Mucosa of stomach (tissue), 1 donor: Measurements from ENCODE around the gene PTPRE.

Source experiments
- H3K27me3 ChIP-seq: one replicate; pipeline ENCODE4 v1.7.0; 2013; ENCODE audit warnings: mild to moderate bottlenecking, low read length; ENCODE audit not compliant: control insufficient read depth, insufficient read depth
- H3K36me3 ChIP-seq: one replicate; pipeline ENCODE4 v1.7.0; 2013; ENCODE audit warnings: low read length; ENCODE audit not compliant: control insufficient read depth, insufficient read depth
- H3K4me1 ChIP-seq: one replicate; pipeline ENCODE4 v1.7.0; 2013; ENCODE audit warnings: mild to moderate bottlenecking, low read length; ENCODE audit not compliant: control insufficient read depth, insufficient read depth
- H3K4me3 ChIP-seq: one replicate; pipeline ENCODE4 v1.7.0; 2013; ENCODE audit warnings: low read length
- H3K9ac ChIP-seq: one replicate; pipeline ENCODE4 v1.7.0; 2013; ENCODE audit warnings: mild to moderate bottlenecking, low read length, moderate library complexity
- H3K9me3 ChIP-seq: one replicate; pipeline ENCODE4 v1.7.0; 2013; ENCODE audit warnings: mild to moderate bottlenecking, low read length, moderate library complexity; ENCODE audit not compliant: control insufficient read depth
- donor health status: Pancreatic carcinoma.

Gene PTPRE

DNA sequence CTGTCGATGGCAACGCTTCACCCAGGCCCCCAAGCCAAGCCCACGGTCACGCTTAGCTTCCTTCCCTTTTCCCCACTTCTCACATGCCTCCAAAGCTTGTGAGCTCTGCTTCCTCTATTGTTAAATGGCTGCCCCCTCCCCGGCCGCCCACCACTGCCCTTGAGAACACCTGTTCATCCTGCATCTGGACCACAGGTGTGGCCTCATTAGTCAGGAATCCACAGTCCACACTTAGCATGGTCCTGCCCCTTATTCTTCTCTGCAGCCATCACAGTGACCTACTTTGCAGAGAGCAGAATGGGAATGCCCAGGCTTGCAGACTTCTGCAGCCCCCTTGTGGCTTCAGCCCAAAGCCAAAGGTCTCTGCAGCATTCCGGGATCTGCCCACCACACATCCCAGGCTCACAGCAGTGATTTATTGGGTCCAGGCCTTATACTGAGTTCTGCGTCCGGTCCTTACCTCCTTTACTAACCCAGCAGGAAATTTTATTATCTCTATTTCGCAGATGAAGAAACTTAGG lies 66.9 kb downstream of the PTPRE start:
- H3K4me3 ChIP-seq, result no peak overlapping the region
- H3K9me3 ChIP-seq, result no peaks in the 10 kb centered on the region
- peaks cover 25% of the 10 kb centered on the region for H3K4me1 ChIP-seq
- H3K27me3 ChIP-seq, result no peaks in the 10 kb centered on the region
- no peaks in the 10 kb centered on the region for H3K36me3 ChIP-seq
- H3K9ac ChIP-seq, result no peak overlapping the region

- peaks cover 19% of the 10 kb centered on the region for H3K4me1 ChIP-seq
- H3K9me3 ChIP-seq, result no peaks in the 10 kb centered on the region
- H3K9ac ChIP-seq, result no peak overlapping the region
- H3K36me3 ChIP-seq, result no peaks in the 10 kb centered on the region
- no peak overlapping the region for H3K4me3 ChIP-seq
- no peaks in the 10 kb centered on the region for H3K27me3 ChIP-seq
These were observed 68.0 kb downstream of the PTPRE start for GRCh38 chr10:127974911-127975310.

GRCh38 chr10:127976286-127976685 lies 69.4 kb downstream of the PTPRE start:
- Histone ChIP-seq H3K36me3 (no peaks in the 10 kb centered on the region), H3K4me1 (peaks cover 19% of the 10 kb centered on the region), H3K27me3 (no peaks in the 10 kb centered on the region), H3K4me3 (no peak overlapping the region), H3K9ac (no peak overlapping the region), H3K9me3 (no peaks in the 10 kb centered on the region)

GRCh38 chr10:127976701-127977356 lies 69.9 kb downstream of the PTPRE start:
- Histone ChIP-seq H3K9ac (no peak overlapping the region), H3K4me3 (no peak overlapping the region), H3K36me3 (no peaks in the 10 kb centered on the region), H3K4me1 (peaks cover 19% of the 10 kb centered on the region), H3K9me3 (no peaks in the 10 kb centered on the region), H3K27me3 (no peaks in the 10 kb centered on the region)

- H3K9ac ChIP-seq, result peak overlapping the region; percentile 15
- no peaks in the 10 kb centered on the region for H3K27me3 ChIP-seq
- H3K9me3 ChIP-seq, result no peaks in the 10 kb centered on the region
- H3K4me3 ChIP-seq, result no peak overlapping the region
- peaks cover 19% of the 10 kb centered on the region for H3K4me1 ChIP-seq
- H3K36me3 ChIP-seq, result no peaks in the 10 kb centered on the region
These were observed 70.6 kb downstream of the PTPRE start for GRCh38 chr10:127977357-127978009.

DNA sequence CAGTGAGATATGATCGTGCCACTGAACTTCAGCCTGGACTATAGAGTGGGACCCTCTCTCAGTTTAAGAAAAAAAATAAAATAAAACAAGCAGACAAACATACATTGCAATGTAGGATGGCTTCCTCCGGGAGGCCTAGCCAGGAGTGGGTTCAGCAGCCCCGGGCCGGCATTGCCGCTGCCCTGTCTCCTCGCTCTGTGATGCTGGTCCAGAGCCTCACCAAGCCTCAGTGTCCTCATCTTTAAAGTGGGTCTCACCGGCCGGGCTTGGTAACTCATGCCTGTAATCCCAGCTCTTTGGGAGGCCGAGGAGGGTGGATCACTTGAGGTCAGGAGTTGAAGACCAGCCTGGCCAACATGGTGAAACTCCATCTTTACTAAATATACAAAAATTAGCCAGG lies 71.6 kb downstream of the PTPRE start:
- Histone ChIP-seq H3K4me3 (no peak overlapping the region), H3K36me3 (no peaks in the 10 kb centered on the region), H3K27me3 (no peaks in the 10 kb centered on the region), H3K4me1 (peaks cover 27% of the 10 kb centered on the region), H3K9me3 (no peaks in the 10 kb centered on the region), H3K9ac (no peak overlapping the region)

- Histone ChIP-seq H3K27me3 (no peaks in the 10 kb centered on the region), H3K9me3 (no peaks in the 10 kb centered on the region), H3K4me3 (no peak overlapping the region), H3K36me3 (no peaks in the 10 kb centered on the region), H3K4me1 (peaks cover 31% of the 10 kb centered on the region), H3K9ac (no peak overlapping the region)
These were observed 72.1 kb downstream of the PTPRE start for GRCh38 chr10:127979045-127979444.

GRCh38 chr10:127979566-127979965 lies 72.7 kb downstream of the PTPRE start:
- peaks cover 31% of the 10 kb centered on the region for H3K4me1 ChIP-seq
- no peaks in the 10 kb centered on the region for H3K36me3 ChIP-seq
- H3K9me3 ChIP-seq, result no peaks in the 10 kb centered on the region
- no peak overlapping the region for H3K9ac ChIP-seq
- no peak overlapping the region for H3K4me3 ChIP-seq
- H3K27me3 ChIP-seq, result no peaks in the 10 kb centered on the region

- H3K9me3 ChIP-seq, result no peaks in the 10 kb centered on the region
- no peak overlapping the region for H3K9ac ChIP-seq
- H3K36me3 ChIP-seq, result no peaks in the 10 kb centered on the region
- no peak overlapping the region for H3K4me3 ChIP-seq
- H3K4me1 ChIP-seq, result peaks cover 31% of the 10 kb centered on the region
- H3K27me3 ChIP-seq, result no peaks in the 10 kb centered on the region
These were observed 74.0 kb downstream of the PTPRE start for GRCh38 chr10:127980898-127981297.

DNA sequence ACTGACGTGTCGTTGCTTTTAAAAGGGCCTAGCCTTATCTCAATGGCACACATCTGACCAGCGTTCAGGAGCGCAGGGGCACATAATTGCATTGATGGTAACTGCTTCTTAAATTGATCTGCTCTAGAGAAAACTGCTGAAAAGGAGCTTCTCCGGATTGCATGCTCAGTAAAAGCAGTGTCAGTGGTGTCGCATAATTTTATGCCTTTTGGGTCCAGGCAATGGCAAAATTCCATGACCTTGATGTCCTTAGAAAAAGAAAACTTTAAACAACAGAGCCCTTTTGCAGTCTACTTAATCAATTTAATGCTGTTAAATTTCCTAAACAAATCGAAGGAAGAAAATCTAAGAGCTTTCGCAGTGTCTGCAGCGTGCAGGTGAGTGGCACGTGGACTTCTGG lies 75.7 kb downstream of the PTPRE start:
- Histone ChIP-seq H3K4me3 (no peak overlapping the region), H3K9ac (no peak overlapping the region), H3K36me3 (no peaks in the 10 kb centered on the region), H3K4me1 (peaks cover 19% of the 10 kb centered on the region), H3K9me3 (no peaks in the 10 kb centered on the region), H3K27me3 (no peaks in the 10 kb centered on the region)

GRCh38 chr10:127983344-127984100 lies 76.6 kb downstream of the PTPRE start:
- Histone ChIP-seq H3K27me3 (no peaks in the 10 kb centered on the region), H3K4me1 (peaks cover 11% of the 10 kb centered on the region), H3K9me3 (no peaks in the 10 kb centered on the region), H3K36me3 (no peaks in the 10 kb centered on the region), H3K9ac (no peak overlapping the region), H3K4me3 (no peak overlapping the region)

GRCh38 chr10:127984945-127985344 lies 78.0 kb downstream of the PTPRE start:
- Histone ChIP-seq H3K9me3 (no peaks in the 10 kb centered on the region), H3K4me3 (no peak overlapping the region), H3K4me1 (peaks cover 19% of the 10 kb centered on the region)

More at GRCh38 chr10:127984945-127985344, 78.0 kb downstream of the PTPRE start:
- no peaks in the 10 kb centered on the region for H3K36me3 ChIP-seq
- H3K27me3 ChIP-seq, result no peaks in the 10 kb centered on the region
- H3K9ac ChIP-seq, result no peak overlapping the region
